Muscle layer of duodenum (tissue), 2 donors: ENCODE data around the gene ADI1.

Experiments
- H3K27ac ChIP-seq: one replicate; pipeline ENCODE4 v1.7.0; 2013; ENCODE audit warnings: mild to moderate bottlenecking, low read length
- H3K27me3 ChIP-seq: one replicate; pipeline ENCODE4 v1.7.0; 2013; ENCODE audit warnings: low read depth, mild to moderate bottlenecking, control low read depth, low read length
- H3K36me3 ChIP-seq, 2 donors: one replicate each; pipeline ENCODE4 v1.7.0; 2013; ENCODE audit warnings: low read length in 2 of 2, control low read depth in 1 of 2, mild to moderate bottlenecking in 1 of 2; ENCODE audit not compliant: insufficient read depth in 2 of 2, control insufficient read depth in 1 of 2
- H3K4me1 ChIP-seq, 2 donors: one replicate each; pipeline ENCODE4 v1.7.0; 2013; ENCODE audit warnings: low read length in 2 of 2, mild to moderate bottlenecking in 2 of 2, control low read depth in 1 of 2, moderate library complexity in 1 of 2; ENCODE audit not compliant: insufficient read depth in 2 of 2, control insufficient read depth in 1 of 2
- H3K4me3 ChIP-seq, 2 donors: one replicate each; pipeline ENCODE4 v1.7.0; 2013; ENCODE audit warnings: low read length in 2 of 2, low read depth in 1 of 2, mild to moderate bottlenecking in 1 of 2
- H3K9me3 ChIP-seq, 2 donors: one replicate each; pipeline ENCODE4 v1.7.0; 2013; ENCODE audit warnings: low read length in 2 of 2, control low read depth in 1 of 2, mild to moderate bottlenecking in 1 of 2; ENCODE audit not compliant: control insufficient read depth in 1 of 2
- donor health status: healthy.

ADI1 gene

GRCh38 chr2:3464401-3465005 is 54.8 kb downstream of the ADI1 start:
- Histone ChIP-seq H3K27ac (no peak overlapping the region), H3K4me1 (peaks cover 0 to 2% of the 10 kb centered on the region in 2 donors), H3K4me3 (no peak overlapping the region), H3K9me3 (no peaks in the 10 kb centered on the region), H3K27me3 (no peaks in the 10 kb centered on the region), H3K36me3 (peaks cover 37 to 65% of the 10 kb centered on the region in 2 donors)

- Histone ChIP-seq H3K4me3 (no peak overlapping the region), H3K9me3 (no peaks in the 10 kb centered on the region), H3K27me3 (no peaks in the 10 kb centered on the region), H3K27ac (no peak overlapping the region), H3K4me1 (no peaks in the 10 kb centered on the region), H3K36me3 (peaks cover 37 to 69% of the 10 kb centered on the region in 2 donors)
These were observed 55.4 kb downstream of the ADI1 start for GRCh38 chr2:3463944-3464343.

DNA sequence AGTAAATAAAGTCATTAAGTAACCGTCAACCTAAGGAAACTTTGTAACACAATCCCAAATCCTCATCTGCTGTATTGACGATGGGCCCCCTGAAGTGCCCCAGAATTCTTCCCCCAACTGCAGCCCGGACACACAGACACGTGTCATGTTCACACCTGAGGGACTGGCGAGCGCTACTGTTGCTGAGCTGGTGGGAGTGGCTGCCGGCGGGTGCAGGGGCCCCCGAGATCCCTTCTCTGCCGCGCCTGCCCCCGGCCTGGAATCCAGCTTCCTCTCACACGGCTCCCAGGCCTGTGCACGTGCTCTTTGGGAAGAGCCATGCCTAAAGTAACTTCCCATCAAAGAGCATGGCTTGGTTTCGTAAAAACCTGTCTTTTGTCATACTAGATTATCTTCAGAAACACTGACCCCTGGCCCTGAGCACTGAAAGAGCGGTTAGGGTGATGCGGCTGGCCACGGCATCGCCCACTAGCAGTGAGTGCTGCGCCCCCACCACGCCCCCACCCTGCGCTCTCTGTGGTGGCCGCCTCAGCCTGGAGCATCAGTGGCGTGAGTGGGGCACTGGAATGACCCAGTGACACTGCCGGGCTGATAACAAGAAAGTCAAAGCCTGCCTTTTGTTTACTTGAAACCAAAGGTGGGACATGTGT is 56.0 kb downstream of the ADI1 start:
- no peak overlapping the region for H3K27ac ChIP-seq
- peaks cover 38 to 69% of the 10 kb centered on the region in 2 donors for H3K36me3 ChIP-seq
- no peak overlapping the region for H3K4me3 ChIP-seq
- H3K27me3 ChIP-seq, result no peaks in the 10 kb centered on the region
- H3K4me1 ChIP-seq, result no peaks in the 10 kb centered on the region
- H3K9me3 ChIP-seq, result no peaks in the 10 kb centered on the region

GRCh38 chr2:3462493-3463104 is 56.7 kb downstream of the ADI1 start:
- H3K4me1 ChIP-seq, result no peaks in the 10 kb centered on the region
- H3K9me3 ChIP-seq, result no peaks in the 10 kb centered on the region
- no peaks in the 10 kb centered on the region for H3K27me3 ChIP-seq
- peaks cover 36 to 69% of the 10 kb centered on the region in 2 donors for H3K36me3 ChIP-seq
- no peak overlapping the region for H3K4me3 ChIP-seq
- H3K27ac ChIP-seq, result no peak overlapping the region

GRCh38 chr2:3461801-3462492 is 57.4 kb downstream of the ADI1 start:
- Histone ChIP-seq H3K27me3 (no peaks in the 10 kb centered on the region), H3K27ac (no peak overlapping the region), H3K4me3 (no peak overlapping the region), H3K36me3 (peaks cover 35 to 66% of the 10 kb centered on the region in 2 donors), H3K4me1 (no peaks in the 10 kb centered on the region), H3K9me3 (no peaks in the 10 kb centered on the region)

GRCh38 chr2:3460831-3461800 is 58.2 kb downstream of the ADI1 start:
- no peaks in the 10 kb centered on the region for H3K4me1 ChIP-seq
- H3K27me3 ChIP-seq, result no peaks in the 10 kb centered on the region
- no peak overlapping the region for H3K27ac ChIP-seq
- H3K9me3 ChIP-seq, result no peaks in the 10 kb centered on the region
- H3K36me3 ChIP-seq, result peaks cover 34 to 64% of the 10 kb centered on the region in 2 donors
- H3K4me3 ChIP-seq, result no peak overlapping the region

DNA sequence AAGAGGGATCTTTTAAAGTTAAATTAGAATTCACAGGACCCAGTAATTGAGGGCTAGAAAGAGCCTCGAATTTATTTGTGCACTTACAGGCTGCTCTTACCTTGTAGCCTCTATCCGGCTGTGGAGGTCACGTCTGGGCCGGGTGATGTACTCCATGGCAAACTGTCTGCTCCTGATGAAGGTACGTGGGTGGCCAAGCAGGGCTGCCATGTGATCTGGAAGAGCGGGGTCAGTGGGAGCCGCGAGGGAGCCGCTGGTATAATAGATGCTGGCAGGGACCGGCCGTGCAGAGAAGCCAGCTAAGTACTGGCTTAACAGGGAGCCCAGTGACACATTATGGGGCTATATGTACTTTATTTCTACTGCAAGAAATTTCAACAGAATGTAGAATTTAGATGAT is 59.2 kb downstream of the ADI1 start:
- Histone ChIP-seq H3K4me1 (no peaks in the 10 kb centered on the region), H3K36me3 (peaks cover 29 to 54% of the 10 kb centered on the region in 2 donors), H3K27me3 (no peaks in the 10 kb centered on the region), H3K27ac (no peak overlapping the region), H3K4me3 (no peak overlapping the region), H3K9me3 (no peaks in the 10 kb centered on the region)

DNA sequence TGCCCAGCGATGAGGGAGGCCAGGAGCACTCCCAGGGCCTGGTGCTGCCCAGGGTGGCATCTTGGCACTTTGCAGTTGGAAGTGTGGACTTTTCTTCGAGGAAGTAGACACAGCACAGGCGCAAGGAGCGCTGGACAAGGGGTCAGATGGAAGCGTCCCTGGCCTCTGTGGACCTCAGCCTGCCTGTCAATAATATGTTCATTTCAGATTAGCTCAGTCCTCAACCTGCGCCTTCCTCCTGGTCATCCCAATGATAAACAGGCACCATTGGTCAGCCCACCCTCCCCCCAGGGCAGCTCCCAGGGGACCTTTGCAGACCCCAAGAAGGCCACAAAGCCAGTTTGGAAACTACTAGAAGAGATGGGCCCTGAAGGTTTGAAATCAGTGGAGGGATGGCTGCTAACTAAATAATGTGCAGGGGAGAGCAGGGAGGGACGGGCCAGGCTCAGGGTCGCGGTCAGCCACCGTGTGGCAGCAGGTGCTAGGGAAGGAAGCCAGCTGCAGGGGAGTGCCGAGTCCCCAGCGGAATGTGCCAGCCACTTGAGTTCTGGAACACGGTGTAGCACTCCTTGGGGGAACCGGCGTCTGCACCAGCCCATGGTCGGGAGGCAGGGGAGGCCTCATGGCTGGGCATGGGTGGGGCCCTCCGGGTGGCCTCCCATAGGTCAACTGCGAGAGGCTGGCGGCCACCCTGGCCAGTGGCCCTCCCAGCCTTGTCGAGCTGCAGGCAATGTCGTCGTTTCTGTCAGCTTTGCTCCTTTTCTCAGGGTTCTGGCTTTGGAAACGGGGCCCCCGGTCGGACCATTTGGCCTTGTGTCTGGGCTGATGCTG is 59.9 kb downstream of the ADI1 start:
- peaks cover 23 to 54% of the 10 kb centered on the region in 2 donors for H3K36me3 ChIP-seq

GRCh38 chr2:3458396-3459184 is 60.7 kb downstream of the ADI1 start:
- H3K9me3 ChIP-seq, result no peaks in the 10 kb centered on the region
- H3K27me3 ChIP-seq, result no peaks in the 10 kb centered on the region
- no peak overlapping the region for H3K4me3 ChIP-seq
- H3K36me3 ChIP-seq, result peaks cover 20 to 46% of the 10 kb centered on the region in 2 donors
- no peaks in the 10 kb centered on the region for H3K4me1 ChIP-seq
- no peak overlapping the region for H3K27ac ChIP-seq

More for the DNA sequence above, 59.9 kb downstream of the ADI1 start:
- Histone ChIP-seq H3K27ac (no peak overlapping the region), H3K4me1 (no peaks in the 10 kb centered on the region), H3K9me3 (no peaks in the 10 kb centered on the region), H3K27me3 (no peaks in the 10 kb centered on the region), H3K4me3 (no peak overlapping the region)
